ENCODE measurements around the gene ZNF629.
A peak's percentile ranks its signal among the peaks of the same experiment; 100 is the strongest.
"Not testable (repeated sequence)": the region's sequence is repeated elsewhere in the genome, so short reads cannot be mapped to it uniquely, and the experiment has no call there.

The ZNF629 gene

GRCh38 chr16:30786936-30787612 is at the start of gene ZNF629:
Gene ZNF629 (minus strand): TSS chr16:30787205. CDS start chr16:30784482, 2,723 bp downstream.
- peak; percentile 54 for DNase-seq

GRCh38 chr16:30834130-30834740 is 47.2 kb upstream of the ZNF629 start:
- no peak for DNase-seq

- no peak for DNase-seq
These were observed 43.0 kb upstream of the ZNF629 start for GRCh38 chr16:30830072-30830417.

GRCh38 chr16:30829130-30830071 is 42.4 kb upstream of the ZNF629 start:
- no peak for DNase-seq

- DNase-seq = no peak
These were observed 34.9 kb upstream of the ZNF629 start for GRCh38 chr16:30821891-30822290.

- not testable (repeated sequence) for DNase-seq
These were observed 34.4 kb upstream of the ZNF629 start for GRCh38 chr16:30821441-30821840.

GRCh38 chr16:30820952-30821421 is 34.0 kb upstream of the ZNF629 start:
- DNase-seq = no peak

GRCh38 chr16:30816769-30817168 is 29.8 kb upstream of the ZNF629 start:
- DNase-seq = no peak

- DNase-seq = no peak
These were observed 26.8 kb upstream of the ZNF629 start for GRCh38 chr16:30813821-30814189.

GRCh38 chr16:30809675-30810074 is 22.7 kb upstream of the ZNF629 start:
- DNase-seq = not testable (repeated sequence)

- not testable (repeated sequence) for DNase-seq
These were observed 22.0 kb upstream of the ZNF629 start for GRCh38 chr16:30808890-30809426.

GRCh38 chr16:30808146-30808545 is 21.1 kb upstream of the ZNF629 start:
- no peak for DNase-seq

GRCh38 chr16:30805370-30806169 is 18.6 kb upstream of the ZNF629 start:
- DNase-seq = peak; percentile 74

GRCh38 chr16:30805056-30805369 is 18.0 kb upstream of the ZNF629 start:
- DNase-seq = peak; percentile 14

- no peak for DNase-seq
These were observed 15.9 kb upstream of the ZNF629 start for GRCh38 chr16:30802936-30803335.

- DNase-seq = no peak
These were observed 10.8 kb upstream of the ZNF629 start for GRCh38 chr16:30797670-30798309.

- no peak for DNase-seq
These were observed 7.6 kb upstream of the ZNF629 start for GRCh38 chr16:30794634-30795033.

- no peak for DNase-seq
These were observed 6.6 kb upstream of the ZNF629 start for GRCh38 chr16:30793508-30794069.

GRCh38 chr16:30787613-30788378 is 791 bp upstream of the ZNF629 start:
- DNase-seq = no peak

GRCh38 chr16:30786115-30786935 is 680 bp downstream of the ZNF629 start:
- peak; percentile 15 for DNase-seq
